Measurements from ENCODE around the gene CASZ1. TPM values are rescaled to one million over a fixed set of nuclear protein-coding genes. Genes with fewer than 3 reads are reported as not detected.
A peak's percentile ranks its signal among the peaks of the same experiment; 100 is the strongest.

Gene CASZ1
- polyA plus RNA-seq, 3 donors: 0.30 to 3.7 (median 0.50) TPM

DNA sequence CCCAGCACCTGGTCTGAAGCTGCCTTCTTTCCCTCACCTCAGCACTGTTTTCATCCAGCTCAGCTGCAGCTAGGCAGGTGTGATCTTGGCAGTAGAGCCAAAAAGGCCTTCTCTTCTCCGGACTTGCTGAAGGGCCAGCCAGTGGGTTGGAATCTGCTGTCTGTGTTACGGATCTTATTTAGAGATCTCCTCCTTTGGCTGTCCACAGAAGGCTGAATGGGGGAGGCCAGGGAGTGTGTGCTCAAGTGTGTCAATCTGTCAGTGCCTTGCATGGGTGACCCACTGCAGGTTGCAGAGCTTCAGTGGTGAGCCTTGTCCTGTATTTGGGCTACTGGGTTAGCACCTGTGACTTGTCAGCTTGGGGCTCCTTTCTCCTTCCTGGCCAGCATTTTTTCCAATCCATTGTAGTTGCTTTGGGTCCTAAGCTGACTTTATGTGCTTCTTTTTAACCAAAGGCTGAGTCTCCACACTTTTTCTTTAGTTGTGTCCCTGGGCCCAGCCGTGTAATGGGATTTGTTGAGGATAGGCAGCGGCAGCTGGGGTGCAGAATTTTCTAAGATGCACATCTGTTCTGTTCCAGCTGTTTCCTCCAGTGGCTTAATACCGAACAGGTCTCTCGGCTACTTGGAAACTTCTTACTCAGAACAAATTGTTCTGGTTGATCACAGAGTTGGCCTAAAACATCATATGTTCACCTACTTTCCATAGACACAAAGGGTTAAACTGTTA, 194.9 kb downstream of the CASZ1 start:
- H3K4me3 ChIP-seq (replicated peaks in 1 of 3; ENCODE audit: low read depth in 2 of 3, low read length in 3 of 3): no peak overlapping the region
- H3K27ac ChIP-seq (ENCODE audit: low read depth in 1 of 2, low read length in 2 of 2): no peak overlapping the region
- H3K9ac ChIP-seq (ENCODE audit: insufficient read depth, low read length, poor library complexity, severe bottlenecking): no peak overlapping the region
- Mint-ChIP-seq H3K4me3 (no peak overlapping the region), H3K9me3 (no peaks in the 10 kb centered on the region), H3K27ac (no peak overlapping the region), H3K4me1 (no peaks in the 10 kb centered on the region), H3K36me3 (peaks cover 41 to 42% of the 10 kb centered on the region in 2 donors), H3K27me3 (ENCODE audit: low read depth in 3 of 3) (no peaks in the 10 kb centered on the region)
- no peak overlapping the region for H3K4me2 ChIP-seq (replicated peaks; ENCODE audit: extremely low read depth, low read length, poor library complexity, severe bottlenecking)
- H3K27me3 ChIP-seq (ENCODE audit: control insufficient read depth in 2 of 2, insufficient read depth in 2 of 2, low read length in 2 of 2): no peaks in the 10 kb centered on the region
- intact Hi-C loops (cut with micrococcal nuclease): no loop called here
- DNase-seq: no peak
- 96% methylated on average over 4 of the region's 6 CpGs for WGBS (ENCODE audit: insufficient coverage)
- TF ChIP-seq, protein P1, sequence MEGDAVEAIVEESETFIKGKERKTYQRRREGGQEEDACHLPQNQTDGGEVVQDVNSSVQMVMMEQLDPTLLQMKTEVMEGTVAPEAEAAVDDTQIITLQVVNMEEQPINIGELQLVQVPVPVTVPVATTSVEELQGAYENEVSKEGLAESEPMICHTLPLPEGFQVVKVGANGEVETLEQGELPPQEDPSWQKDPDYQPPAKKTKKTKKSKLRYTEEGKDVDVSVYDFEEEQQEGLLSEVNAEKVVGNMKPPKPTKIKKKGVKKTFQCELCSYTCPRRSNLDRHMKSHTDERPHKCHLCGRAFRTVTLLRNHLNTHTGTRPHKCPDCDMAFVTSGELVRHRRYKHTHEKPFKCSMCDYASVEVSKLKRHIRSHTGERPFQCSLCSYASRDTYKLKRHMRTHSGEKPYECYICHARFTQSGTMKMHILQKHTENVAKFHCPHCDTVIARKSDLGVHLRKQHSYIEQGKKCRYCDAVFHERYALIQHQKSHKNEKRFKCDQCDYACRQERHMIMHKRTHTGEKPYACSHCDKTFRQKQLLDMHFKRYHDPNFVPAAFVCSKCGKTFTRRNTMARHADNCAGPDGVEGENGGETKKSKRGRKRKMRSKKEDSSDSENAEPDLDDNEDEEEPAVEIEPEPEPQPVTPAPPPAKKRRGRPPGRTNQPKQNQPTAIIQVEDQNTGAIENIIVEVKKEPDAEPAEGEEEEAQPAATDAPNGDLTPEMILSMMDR (IDR thresholded peaks at IDR 0.05): no peak
- no peak overlapping the region for H2AFZ ChIP-seq (ENCODE audit: insufficient read depth, low read depth, low read length, poor library complexity, severe bottlenecking)
- no peaks in the 10 kb centered on the region for H3K79me2 ChIP-seq (ENCODE audit: insufficient read depth, low read length)
- no peaks in the 10 kb centered on the region for H3K9me3 ChIP-seq (replicated peaks in 1 of 2; ENCODE audit: control insufficient read depth in 1 of 2, insufficient read depth in 1 of 2, low read length in 2 of 2)
- H3K36me3 ChIP-seq (replicated peaks in 1 of 2; ENCODE audit: control insufficient read depth in 1 of 2, insufficient read depth in 2 of 2, low read length in 2 of 2): peaks cover 2 to 55% of the 10 kb centered on the region in 2 donors
- H4K20me1 ChIP-seq (ENCODE audit: insufficient read depth, low read length): no peaks in the 10 kb centered on the region
- H3K4me1 ChIP-seq (ENCODE audit: control insufficient read depth in 1 of 2, insufficient read depth in 2 of 2, low read length in 2 of 2): no peaks in the 10 kb centered on the region

DNA sequence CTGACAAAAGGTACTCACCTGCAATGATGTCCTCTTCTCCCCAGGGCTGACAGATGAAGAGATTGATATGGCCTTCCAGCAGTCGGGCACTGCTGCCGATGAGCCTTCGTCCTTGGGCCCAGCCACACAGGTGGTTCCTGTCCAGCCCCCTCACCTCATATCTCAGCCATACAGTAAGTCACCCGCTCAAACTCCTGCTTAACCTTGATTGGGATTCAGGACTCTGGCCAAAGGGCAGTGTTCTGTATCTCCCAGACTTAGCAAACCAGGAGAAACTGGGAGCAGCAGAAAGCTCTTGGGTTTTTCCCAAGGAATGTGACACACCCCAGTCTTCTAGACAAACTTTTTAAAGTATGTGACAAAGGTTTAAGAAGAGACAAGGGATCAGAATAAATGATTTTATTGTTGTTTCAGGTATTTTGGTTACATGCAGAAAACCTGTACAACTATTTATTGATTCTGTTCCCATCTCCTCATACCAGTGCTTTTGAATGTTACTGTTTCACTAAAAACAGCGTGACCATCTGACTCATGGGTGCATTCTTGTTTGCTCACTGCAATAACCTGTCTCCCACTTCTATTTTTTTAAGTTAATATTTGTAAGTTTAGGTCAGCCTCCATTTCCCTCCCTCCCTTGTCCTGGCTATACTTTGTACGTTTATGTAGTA, 197.1 kb downstream of the CASZ1 start:
- H3K27ac Mint-ChIP-seq: peak overlapping the region in 1 of 7 donors; percentile 10
- H3K4me1 Mint-ChIP-seq: no peaks in the 10 kb centered on the region

More for the DNA sequence above, 197.1 kb downstream of the CASZ1 start:
- Mint-ChIP-seq H3K36me3 (peaks cover 30 to 34% of the 10 kb centered on the region in 2 donors), H3K27me3 (ENCODE audit: low read depth in 3 of 3) (peaks cover 0 to 3% (median 0%) of the 10 kb centered on the region in 3 donors), H3K9me3 (no peaks in the 10 kb centered on the region), H3K4me3 (no peak overlapping the region)
- H3K36me3 ChIP-seq (replicated peaks in 1 of 2; ENCODE audit: control insufficient read depth in 1 of 2, insufficient read depth in 2 of 2, low read length in 2 of 2): peaks cover 2 to 41% of the 10 kb centered on the region in 2 donors
- no peaks in the 10 kb centered on the region for H3K4me1 ChIP-seq (ENCODE audit: control insufficient read depth in 1 of 2, insufficient read depth in 2 of 2, low read length in 2 of 2)
- no peaks in the 10 kb centered on the region for H3K79me2 ChIP-seq (ENCODE audit: insufficient read depth, low read length)
- no peak overlapping the region for H2AFZ ChIP-seq (ENCODE audit: insufficient read depth, low read depth, low read length, poor library complexity, severe bottlenecking)
- TF ChIP-seq, protein P1 (IDR thresholded peaks at IDR 0.05): no peak
- H3K4me3 ChIP-seq (replicated peaks in 1 of 3; ENCODE audit: low read depth in 2 of 3, low read length in 3 of 3): no peak overlapping the region
- H3K4me2 ChIP-seq (replicated peaks; ENCODE audit: extremely low read depth, low read length, poor library complexity, severe bottlenecking): no peak overlapping the region
- no peak for DNase-seq
- intact Hi-C loops (cut with micrococcal nuclease): no loop called here
- H3K27me3 ChIP-seq (ENCODE audit: control insufficient read depth in 2 of 2, insufficient read depth in 2 of 2, low read length in 2 of 2): no peaks in the 10 kb centered on the region
- H4K20me1 ChIP-seq (ENCODE audit: insufficient read depth, low read length): peaks cover 8% of the 10 kb centered on the region
- H3K27ac ChIP-seq (ENCODE audit: low read depth in 1 of 2, low read length in 2 of 2): no peak overlapping the region
- no peak overlapping the region for H3K9ac ChIP-seq (ENCODE audit: insufficient read depth, low read length, poor library complexity, severe bottlenecking)
- 100% methylated on average over 4 of the region's 6 CpGs for WGBS (ENCODE audit: insufficient coverage)
- no peaks in the 10 kb centered on the region for H3K9me3 ChIP-seq (replicated peaks in 1 of 2; ENCODE audit: control insufficient read depth in 1 of 2, insufficient read depth in 1 of 2, low read length in 2 of 2)

All from CD14-positive monocyte (primary cell).